NCI-H1092 treated with DMSO at 0.1 percent for 48 hours (cell line): ENCODE results near the gene KLHL4.
"Not testable (repeated sequence)": the region's sequence is repeated elsewhere in the genome, so short reads cannot be mapped to it uniquely, and the experiment has no call there.

ENCODE experiments used
- DNase-seq: peaks from one replicate; lab custom pipeline; 2025; lab: John Stamatoyannopoulos, UW

The KLHL4 gene, protein sequence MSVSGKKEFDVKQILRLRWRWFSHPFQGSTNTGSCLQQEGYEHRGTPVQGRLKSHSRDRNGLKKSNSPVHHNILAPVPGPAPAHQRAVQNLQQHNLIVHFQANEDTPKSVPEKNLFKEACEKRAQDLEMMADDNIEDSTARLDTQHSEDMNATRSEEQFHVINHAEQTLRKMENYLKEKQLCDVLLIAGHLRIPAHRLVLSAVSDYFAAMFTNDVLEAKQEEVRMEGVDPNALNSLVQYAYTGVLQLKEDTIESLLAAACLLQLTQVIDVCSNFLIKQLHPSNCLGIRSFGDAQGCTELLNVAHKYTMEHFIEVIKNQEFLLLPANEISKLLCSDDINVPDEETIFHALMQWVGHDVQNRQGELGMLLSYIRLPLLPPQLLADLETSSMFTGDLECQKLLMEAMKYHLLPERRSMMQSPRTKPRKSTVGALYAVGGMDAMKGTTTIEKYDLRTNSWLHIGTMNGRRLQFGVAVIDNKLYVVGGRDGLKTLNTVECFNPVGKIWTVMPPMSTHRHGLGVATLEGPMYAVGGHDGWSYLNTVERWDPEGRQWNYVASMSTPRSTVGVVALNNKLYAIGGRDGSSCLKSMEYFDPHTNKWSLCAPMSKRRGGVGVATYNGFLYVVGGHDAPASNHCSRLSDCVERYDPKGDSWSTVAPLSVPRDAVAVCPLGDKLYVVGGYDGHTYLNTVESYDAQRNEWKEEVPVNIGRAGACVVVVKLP

DNA sequence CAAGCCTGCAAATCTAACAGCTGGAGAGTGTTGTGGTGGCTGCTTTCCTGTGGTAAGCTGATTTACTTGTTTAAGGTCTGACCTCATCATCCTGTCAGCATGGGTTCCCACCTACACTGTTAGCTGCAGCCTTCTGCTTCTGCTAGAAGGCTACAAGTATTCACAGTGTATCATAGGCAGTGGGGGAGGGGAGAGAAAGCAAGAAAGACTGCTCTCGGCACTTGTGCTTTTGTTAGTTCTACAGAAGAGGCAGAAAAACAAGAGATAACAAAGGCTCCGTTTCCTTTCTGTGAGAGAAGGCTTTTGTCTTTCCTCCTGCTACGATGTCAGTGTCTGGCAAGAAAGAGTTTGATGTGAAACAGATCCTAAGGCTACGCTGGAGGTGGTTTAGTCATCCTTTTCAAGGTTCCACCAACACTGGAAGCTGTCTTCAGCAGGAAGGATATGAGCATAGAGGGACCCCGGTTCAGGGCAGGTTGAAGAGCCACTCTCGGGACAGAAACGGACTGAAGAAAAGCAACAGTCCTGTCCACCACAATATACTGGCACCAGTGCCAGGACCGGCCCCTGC lies at the start of gene KLHL4:
Gene KLHL4, plus strand, starts transcription at position 232 of the 571 bp plus-strand sequence. Its CDS starts 92 bp downstream, at position 324.
- DNase-seq: no peak

DNA sequence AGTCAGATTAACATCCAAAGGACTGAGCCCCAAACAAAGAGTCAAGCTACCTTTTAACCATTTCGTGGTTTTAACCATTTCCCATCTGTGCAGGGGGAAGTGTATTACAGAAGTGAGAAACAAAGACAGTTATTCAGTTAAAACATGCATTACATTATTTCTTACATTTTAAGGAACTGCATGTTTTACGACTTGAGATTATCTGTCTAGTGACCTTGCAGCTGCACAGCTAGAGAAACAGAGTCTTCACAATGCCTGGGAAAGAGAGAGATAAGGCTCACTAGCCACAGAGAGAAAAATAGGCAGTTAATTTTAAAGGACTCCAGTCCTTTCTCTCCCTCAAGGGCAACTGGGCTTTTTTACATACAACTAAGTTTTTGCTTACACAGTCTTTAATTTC lies 48.7 kb upstream of the KLHL4 start:
- no peak for DNase-seq

DNA sequence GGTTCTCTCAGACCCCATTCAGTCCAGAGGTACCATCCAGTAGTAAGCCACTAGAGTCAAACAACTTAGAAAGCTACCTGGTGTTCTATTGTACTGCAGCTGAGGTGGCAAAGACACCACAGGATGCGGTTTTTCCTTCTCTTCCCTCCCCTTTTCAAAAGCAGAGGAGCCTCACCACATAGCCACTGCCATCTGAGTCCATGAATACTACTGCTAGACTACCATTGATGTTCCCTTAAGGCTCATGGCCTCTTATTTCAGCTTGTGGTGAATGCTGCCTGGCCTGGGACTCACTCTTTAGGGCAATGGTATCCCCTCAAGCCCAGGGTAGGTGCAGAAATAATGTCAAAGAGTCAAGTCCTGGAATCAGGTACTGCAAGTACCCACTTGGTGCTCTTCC lies 41.8 kb upstream of the KLHL4 start:
- no peak for DNase-seq

DNA sequence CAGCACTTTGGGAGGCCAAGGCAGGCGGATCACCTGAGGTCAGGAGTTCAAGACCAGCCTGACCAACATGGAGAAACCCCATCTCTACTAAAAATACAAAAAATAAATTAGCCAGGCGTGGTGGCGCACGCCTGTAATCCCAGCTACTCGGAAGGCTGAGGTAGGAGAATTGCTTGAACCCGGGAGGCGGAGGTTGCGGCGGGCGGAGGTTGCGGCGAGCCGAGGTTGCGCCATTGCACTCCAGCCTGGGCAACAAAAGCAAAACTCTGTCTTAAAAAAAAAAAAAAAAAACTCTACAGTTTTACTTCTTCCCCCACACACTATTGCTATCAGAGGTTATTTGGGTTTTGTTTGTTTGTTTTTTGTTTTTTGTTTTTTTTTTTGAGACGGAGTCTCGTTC lies 38.9 kb upstream of the KLHL4 start:
- not testable (repeated sequence) for DNase-seq

DNA sequence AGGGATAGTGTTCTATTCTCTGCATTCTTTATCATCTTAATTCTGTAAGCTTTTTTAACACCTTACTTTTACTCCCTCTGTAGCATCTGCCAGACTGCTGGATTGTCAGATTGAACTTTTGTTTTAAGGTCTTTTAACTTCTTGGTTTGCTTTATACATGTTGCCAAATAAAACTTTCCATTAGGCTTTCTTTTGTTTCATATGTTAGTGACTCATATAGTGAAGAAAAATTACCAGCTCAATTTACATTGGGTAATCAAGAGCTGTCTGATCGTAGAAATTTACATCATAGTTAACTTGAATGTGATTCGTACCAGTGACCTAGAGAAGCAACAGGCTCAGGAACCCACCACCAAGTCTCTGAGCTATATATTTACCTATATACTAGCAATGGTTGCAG lies 28.5 kb upstream of the KLHL4 start:
- no peak for DNase-seq

DNA sequence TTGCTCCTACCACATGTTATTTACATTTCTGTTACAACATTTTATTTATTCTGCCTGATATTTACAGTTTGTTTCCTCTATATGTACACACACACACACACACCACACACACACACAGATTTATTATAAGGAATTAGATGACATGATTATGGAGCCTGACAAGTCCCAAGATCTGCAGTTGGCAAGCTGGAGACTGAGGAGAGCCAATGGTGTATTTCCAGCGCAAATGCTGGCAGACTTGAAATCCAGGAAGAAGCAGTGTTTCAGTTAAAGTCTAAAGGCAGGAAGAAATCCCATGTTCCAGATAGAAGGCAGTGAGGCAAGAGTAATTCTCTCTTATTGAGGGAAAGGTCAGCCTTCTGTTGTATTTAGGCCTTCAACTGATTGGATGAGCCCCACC lies 1.8 kb upstream of the KLHL4 start:
- no peak for DNase-seq

DNA sequence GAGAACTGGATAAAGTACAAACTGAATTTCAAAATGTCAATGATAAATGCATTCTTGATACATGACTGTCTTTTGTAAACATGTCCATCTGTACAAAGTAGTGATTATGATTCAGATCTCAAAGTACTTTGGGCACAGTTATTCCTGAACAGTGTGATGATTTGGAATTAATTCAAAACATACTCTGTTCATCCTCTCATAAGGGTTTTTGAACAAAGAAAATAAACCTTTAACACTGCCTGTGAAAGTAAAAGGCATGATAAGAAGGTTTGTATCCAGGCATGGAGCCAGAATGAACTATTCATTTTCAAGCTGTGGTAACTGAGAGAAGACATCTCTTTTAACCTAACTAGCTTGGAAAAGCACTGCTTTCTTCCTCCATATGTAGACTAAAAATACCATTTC lies 883 bp upstream of the KLHL4 start:
- DNase-seq: no peak

DNA sequence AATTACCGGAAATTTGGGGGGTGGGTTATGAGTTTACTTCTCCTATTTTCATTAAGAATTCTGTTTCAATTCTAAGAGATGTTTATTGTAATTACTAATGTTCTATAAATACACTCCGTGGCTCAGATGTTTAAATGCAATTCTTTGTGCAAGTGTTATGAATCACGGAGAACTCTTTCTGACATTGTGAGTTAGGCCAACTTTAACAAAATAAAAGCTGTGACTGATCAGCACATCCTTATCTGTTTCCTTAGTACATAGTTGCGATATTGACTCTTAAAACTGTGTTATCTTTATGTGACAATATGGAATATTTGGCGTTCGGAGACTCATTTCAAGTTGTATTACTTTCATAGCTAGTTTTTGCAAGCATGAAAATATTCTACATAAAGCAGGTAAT lies 902 bp downstream of the KLHL4 start:
- DNase-seq: no peak

DNA sequence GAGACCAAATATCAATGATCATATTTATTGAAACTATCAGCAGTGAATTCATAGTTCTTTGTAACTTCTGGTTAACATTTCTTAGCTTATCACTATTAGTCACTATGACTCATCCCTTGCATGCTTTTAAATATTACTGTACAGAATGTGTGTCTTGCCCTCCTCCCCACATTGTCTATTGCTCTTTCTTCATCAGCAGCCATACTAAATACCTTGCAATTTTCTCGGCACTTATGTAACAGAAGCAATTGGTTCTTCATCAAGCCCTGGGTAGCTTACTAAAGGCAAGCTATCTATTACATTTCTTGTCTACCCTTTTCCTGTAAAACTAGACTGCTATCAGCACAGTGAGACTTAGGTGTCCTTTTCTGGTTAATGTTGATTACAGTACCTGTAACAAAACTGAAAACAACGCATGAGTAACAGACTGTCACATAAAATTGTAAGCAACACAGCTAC lies 8.2 kb downstream of the KLHL4 start:
- no peak for DNase-seq

DNA sequence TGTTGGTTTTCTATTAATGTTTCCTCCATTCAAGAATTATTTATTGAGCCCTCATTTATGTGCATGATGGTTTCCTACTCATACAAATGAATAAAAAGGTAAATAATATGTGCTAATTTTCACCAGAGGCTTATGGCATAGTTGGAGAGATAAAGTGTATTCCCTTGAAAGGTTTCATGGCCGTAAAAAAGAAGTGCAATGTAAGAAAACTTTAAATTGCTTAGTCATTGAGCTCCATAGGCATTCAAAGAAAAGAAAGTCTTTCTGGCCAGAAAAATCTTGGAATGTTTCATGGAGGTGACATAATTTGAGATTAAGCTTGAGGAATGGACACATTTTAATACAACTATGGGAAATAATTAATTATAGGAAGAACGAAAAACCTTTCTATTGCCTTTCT lies 8.7 kb downstream of the KLHL4 start:
- no peak for DNase-seq

DNA sequence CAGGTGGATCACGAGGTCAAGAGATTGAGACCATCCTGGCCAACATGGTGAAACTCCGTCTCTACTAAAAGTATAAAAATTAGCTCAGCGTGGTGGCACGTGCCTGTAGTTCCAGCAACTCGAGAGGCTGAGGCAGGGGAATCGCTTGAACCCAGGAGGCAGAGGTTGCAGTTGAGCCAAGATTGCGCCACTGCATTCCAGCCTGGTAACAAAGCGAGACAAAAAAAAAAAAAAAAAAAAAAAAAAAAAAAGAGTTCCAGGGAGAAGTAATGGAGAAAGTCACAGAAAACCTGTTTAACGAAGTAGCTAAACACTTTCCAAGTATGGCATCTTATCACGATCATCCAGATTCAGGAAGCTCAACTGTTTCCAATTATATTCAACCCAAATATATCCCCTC lies 10.9 kb downstream of the KLHL4 start:
- no peak for DNase-seq

DNA sequence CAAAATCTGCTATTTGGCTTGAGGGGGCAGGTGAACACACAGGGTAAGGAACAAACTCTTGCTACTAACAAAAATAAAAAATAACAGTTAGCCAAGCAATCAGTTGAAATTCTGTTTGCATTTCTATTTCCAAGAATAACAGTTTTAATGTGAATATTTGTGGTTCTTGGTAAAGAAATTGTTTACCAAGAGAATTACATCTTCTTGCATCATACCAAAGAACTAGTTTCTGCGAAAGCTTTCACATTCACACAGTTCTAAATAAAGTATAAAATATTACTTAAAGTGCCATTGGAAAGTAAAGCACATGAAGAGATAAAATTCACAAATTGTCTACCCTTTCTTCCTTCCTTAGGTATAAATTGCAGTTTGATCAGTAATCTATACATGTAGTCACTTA lies 54.4 kb downstream of the KLHL4 start:
- no peak for DNase-seq

DNA sequence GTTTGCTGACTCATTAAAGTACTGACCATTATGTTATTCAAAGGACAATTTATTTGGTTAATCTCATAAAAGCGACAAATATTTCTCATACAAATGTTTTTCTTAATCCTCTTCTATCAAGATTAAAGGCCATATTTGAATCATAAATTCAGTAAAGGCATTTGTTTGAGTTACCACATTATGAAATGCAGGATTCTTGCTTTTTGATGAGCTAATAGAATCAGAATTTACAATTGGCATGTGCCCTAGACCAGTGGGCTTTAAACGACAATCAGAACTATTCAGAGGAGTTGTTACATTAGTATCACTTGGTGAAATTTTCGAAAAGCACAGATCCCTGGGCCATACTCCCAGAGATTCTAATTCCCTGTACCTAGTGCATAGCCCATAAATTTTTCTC lies 55.3 kb downstream of the KLHL4 start:
- no peak for DNase-seq

DNA sequence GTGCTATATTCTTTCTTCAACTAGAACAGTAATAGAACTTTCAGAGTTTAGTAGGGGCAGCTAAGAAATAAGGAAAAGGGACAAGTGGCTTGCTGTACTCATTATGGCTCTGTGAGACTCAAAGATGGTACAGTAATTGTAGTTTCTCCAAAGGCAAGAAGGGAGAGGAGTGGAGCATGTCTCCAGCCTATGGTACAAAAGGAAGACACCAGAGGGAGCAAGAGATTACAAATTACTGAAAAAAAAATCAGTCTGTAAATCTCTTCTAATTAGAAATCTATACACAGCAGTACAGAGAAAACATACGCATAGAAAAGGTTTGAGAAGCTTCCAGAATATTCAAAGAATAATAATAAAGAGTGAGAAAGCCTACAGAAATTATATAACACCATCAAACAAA lies 61.4 kb downstream of the KLHL4 start:
- no peak for DNase-seq

DNA sequence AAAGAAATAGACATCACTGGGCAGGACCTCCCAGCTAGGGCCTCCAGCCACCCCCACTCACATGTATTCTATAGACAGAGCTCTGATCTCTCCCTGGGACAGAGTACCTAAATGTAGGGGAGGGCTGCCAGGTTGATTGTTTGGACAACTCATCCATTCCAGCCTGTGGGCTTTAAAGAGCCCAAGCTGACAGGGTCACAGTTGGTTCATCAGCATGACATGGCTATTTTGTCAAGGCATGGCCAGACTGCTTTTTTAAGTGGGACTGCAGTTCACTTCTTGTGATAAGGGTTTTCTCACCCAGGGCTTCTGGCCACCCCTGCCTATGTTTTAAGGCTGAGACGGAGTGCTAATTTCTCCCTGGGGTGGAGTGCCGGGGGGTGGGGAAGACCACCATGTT lies 63.3 kb downstream of the KLHL4 start:
- no peak for DNase-seq

DNA sequence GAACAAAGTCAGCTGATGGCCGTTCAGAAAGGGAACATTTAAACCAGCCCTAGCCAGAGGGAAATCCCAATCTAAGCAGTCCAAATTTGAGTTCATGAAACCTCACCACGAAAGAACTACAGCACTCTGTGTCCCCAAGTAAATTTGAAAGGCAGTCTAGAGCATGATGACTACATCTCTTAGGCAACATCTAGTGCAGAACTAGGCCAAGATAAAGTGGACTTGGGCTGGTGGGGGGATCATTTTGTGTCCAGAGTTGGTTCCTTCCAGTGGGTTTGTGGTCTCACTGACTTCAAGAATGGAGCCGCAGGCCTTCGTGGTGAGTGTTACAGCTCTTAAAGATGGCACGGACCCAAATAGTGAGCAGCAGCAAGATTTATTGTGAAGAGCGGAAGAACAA lies 64.9 kb downstream of the KLHL4 start:
- DNase-seq: no peak

DNA sequence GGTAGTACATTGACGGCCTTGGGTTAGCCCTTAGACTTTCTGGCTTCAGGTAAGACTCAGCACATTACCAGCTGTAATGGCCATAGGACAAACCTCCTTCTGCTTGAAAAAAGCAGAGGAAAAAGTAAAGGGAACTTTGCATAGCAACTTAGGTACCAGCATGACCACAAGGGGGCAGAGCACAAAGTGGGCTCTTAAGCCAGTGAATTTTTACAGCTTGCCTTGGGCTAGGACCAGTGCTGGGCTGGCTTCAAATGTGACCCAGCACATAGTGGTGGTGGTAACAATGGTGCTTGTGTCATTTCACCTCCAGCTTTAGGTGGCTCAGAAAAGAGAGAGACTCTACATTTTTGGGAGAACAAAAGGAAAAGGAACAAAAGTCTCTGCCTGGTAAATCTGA lies 66.1 kb downstream of the KLHL4 start:
- DNase-seq: no peak

DNA sequence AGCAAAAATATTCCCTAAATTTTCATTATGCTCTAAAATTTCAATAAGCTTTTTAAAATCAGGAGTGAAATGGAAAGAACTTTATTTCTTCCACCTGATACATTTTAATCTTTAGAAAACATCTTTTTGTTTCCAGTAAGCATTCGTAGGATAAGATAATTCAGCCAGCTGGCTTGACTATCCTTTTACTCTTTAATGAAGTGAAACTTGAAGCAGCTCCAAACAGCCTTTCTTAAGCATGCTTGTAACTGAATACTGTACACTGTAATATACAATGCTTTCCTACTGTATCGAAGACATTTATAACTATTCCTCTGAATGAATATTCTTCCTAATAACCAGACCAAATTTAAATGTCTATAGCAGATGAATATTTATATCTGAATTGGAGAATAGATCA lies 98.8 kb downstream of the KLHL4 start:
- no peak for DNase-seq

DNA sequence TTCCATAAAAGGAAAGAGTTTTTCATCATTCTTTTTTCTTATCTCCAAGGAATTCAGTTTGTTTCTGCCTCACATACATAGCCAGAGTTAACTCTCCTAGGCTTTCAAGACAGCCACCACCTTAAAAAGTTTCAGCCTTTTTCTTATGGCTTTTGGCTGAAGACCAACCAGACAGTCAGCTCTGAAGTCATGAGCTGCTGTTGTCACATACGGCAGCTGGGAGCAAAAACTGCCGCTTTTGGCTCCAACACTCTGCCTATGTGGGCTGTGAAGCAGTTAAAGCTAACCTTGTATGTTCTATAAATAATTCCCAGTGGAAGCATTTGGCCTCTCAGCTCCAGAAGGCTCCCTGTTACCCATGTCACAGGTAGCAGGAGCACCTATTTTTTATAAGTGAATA lies 104.1 kb downstream of the KLHL4 start:
- DNase-seq: no peak

DNA sequence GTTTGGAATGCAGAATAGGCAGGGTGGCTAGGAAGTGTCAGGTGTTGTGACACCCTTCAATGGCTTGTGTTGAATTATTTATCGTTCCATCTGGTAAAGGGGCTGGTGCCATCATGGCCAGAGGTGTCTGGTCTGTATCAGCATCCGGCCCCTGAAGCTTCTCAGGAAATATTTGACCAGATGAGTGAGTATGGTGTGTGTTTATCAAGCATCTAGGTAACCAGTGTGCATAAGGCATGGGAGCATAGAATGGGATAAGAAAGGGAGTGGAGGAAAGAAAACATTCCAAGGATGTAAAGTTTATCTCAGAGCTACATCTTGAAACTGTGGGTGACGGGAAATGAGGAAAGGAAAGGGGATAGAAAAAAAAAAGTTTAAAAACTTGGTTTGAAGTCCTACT lies 109.4 kb downstream of the KLHL4 start:
- no peak for DNase-seq

DNA sequence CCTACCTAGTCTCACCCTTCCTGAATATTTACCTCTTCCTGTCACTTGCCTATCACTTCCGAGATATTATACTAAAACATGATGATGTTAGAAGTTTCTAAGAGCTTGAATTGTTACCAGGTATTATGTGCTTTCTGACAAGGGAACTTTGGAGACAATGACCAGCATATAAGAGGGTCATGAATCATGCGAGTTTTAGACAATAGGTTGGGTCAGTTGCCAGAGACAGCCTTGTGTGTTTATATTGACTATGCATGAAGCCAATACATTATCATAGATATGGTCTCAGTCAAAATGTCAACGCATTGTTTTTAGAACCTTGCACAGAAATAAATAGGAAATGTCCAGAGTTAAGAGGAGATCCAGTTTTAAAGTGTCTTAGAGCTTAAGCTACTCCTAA lies 116.8 kb downstream of the KLHL4 start:
- no peak for DNase-seq

DNA sequence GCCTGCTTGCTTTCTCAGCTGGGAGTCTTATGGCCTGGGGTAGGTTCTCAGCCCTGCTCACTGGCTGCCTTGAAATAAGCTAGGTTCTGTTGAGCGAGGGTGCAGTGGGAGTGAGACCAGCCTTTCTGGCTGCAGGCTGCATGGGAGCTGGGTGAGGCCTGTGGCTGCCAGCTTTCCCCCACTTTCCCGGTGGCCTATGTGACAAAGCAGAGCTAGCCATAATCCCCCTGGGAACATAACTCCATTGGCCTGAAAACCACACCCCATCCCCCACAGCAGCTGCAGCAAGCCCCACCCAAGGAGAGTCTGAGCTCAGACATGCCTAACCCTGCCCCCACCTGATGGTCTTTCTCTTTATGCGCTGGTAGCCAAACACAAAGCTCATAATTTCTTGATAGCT lies 118.9 kb downstream of the KLHL4 start:
- DNase-seq: no peak

DNA sequence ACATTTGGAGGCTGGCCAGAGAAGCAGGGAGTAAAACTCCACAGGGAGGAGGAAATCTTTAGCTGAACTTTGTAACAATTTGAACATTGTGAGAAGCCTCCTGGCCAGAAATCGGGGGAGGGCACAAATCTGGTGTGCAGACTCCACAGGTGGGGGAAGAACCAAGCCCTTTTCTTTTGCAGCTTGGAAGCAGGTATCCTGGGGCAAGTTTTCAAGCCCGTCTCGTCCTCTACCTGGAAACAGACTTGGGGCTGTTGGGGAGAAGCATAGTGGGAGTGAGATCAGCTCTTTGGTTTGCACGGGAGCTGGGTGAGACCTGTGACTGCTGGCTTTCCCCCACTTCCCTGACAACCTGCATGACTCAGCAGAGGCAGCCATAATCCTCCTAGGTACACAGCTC lies 123.8 kb downstream of the KLHL4 start:
- not testable (repeated sequence) for DNase-seq
